ENCODE data around the gene SMAD3.

DNA sequence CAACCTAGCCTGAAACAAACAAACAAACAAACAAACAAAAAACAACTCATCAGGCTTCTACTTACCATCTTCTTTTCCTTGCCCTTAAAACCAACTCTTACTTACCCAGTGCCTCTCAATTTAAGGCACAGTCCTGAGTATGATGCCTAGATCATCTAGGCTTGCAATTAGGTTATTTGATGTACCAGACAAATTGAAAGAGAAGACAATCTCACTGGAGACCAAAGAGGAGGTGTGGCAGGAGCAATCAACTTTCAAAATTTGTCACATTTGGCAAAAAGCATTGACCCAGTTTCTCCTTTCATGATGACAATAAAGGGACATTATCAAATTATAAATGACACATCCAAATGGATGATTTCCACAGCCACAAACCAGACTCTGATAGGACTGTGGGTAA lies 153.0 kb downstream of the SMAD3 start:
- TF ChIP-seq, protein P1, sequence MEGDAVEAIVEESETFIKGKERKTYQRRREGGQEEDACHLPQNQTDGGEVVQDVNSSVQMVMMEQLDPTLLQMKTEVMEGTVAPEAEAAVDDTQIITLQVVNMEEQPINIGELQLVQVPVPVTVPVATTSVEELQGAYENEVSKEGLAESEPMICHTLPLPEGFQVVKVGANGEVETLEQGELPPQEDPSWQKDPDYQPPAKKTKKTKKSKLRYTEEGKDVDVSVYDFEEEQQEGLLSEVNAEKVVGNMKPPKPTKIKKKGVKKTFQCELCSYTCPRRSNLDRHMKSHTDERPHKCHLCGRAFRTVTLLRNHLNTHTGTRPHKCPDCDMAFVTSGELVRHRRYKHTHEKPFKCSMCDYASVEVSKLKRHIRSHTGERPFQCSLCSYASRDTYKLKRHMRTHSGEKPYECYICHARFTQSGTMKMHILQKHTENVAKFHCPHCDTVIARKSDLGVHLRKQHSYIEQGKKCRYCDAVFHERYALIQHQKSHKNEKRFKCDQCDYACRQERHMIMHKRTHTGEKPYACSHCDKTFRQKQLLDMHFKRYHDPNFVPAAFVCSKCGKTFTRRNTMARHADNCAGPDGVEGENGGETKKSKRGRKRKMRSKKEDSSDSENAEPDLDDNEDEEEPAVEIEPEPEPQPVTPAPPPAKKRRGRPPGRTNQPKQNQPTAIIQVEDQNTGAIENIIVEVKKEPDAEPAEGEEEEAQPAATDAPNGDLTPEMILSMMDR (conservative IDR thresholded peaks at IDR 0.05; ENCODE audit: low read length) = no peak
- TF ChIP-seq EZH2phosphoT487 (IDR thresholded peaks at IDR 0.05; ENCODE audit: borderline replicate concordance, low read depth, low read length) = no peak
